Measurements from ENCODE around the gene KCNK10. TPM values are rescaled to one million over a fixed set of nuclear protein-coding genes. Genes with fewer than 3 reads are reported as not detected.
"Not testable (repeated sequence)": the region's sequence is repeated elsewhere in the genome, so short reads cannot be mapped to it uniquely, and the experiment has no call there.

The KCNK10 gene
- polyA plus RNA-seq, 4 donors: 0.22 to 0.30 (median 0.26) TPM

DNA sequence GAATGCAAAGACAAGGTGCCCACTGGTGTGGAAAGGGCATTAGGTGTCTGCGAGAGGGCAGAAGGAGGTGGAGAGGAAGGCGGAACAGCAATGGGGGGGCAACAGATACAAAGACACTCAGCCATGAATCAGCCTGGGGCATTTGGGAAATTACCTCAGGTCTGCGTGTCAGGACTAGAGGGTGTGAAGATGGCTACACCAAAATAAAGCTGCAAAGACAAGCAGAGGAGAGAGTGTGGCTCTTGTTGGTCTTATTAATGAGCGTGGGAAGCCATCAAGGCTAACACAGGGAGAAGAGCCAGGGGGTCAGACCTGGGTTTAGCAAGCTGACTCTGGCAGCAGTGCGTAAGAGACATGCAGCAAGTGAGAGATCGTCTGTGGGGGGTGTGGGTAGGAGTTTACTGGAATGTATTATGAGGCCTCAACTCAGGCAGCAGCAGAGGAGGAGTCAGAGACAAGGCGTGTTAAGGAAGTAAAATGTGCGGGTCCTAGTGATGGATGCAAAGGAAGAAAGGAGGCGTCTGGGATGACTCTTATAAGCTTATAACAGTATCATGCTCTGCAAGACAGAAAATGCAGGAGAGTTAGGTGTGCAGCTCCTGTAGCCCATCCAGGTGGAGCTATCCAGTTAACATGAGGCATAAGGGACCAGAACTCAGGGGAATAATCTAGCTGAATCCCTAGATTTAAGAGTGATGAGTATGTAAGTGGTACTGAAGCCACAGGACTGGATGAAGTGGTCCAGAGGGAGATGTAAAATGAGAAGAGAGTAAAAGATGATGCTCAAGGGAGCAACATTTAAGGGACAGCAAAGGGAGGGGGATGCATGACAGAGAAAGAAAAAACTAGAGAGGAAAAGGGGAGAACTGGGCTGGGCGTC is 50.4 kb downstream of the KCNK10 start:
- no peak for DNase-seq (ENCODE audit: low read depth in 4 of 4, low spot score in 2 of 4)

GRCh38 chr14:88271205-88271604 is 51.9 kb downstream of the KCNK10 start:
- DNase-seq (ENCODE audit: low read depth in 4 of 4, low spot score in 2 of 4): no peak

DNA sequence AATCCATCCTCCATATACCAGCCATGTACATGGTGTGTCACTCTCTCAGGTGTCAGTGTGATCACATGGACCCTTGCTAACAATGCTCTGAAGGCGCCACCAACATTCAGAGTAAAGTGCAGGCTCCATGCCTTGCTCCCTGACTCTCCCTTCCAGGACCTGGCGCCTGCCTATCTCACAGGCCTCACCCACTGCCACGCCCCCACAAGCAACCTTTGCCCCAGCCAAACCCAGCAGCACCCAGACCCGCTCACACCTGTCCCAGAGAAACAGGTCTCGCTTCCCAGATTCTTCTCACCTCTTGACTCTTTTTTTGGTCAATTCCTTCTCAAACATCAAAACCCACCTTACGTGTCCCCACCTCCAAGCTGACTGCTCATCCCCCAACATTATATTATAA is 52.3 kb downstream of the KCNK10 start:
- no peak for DNase-seq (ENCODE audit: low read depth in 4 of 4, low spot score in 2 of 4)

DNA sequence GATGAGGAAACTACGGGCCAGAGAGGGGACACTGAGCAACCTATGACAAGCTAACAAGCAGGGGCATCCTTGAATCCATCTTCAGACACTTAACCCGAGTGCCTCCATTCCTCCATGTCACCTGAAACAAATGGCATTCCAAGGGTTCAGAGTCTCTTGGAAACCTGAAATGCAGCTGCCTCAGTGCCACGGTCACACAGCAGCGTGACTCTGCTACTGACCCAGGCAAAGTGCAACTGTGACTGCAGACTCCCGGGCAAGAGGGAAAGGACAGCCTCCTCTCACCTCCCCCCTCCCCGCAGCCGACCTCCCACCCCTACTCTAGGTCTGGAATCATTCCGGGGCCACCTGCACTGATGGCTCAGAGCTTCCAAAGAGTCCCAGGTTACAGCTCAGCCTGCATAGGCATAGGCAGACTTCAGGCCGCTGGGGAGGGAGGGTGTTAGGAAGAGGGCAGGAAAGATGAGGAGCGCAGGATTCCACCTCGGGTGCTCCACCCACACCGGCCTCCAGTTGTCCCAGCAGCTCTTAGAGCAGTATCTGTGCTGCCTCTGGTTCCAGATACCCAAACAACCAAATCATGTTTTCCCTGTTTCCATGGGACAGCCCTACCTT is 53.2 kb downstream of the KCNK10 start:
- no peak for DNase-seq (ENCODE audit: low read depth in 4 of 4, low spot score in 2 of 4)

DNA sequence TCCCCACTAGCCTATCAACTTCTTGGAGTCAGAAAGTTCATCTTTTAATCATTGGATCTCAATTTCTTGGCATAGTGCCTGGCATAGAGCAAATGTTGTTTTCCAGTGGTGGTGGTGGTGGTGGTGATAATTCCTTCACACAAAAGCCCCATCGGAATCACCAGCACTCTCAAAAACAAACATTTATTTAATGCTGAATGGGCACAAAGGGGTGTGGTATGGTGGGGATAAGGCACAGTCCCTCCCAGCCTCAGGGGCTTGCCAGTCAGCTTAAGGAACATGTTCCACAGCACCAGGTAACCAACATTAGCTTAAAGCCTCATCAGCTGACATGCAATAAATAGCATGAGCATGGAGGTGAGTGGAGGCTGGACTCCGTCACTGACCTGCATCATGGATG is 56.6 kb downstream of the KCNK10 start:
- DNase-seq (ENCODE audit: low read depth in 4 of 4, low spot score in 2 of 4): no peak

GRCh38 chr14:88264116-88264515 is 59.0 kb downstream of the KCNK10 start:
- no peak for DNase-seq (ENCODE audit: low read depth in 4 of 4, low spot score in 2 of 4)

DNA sequence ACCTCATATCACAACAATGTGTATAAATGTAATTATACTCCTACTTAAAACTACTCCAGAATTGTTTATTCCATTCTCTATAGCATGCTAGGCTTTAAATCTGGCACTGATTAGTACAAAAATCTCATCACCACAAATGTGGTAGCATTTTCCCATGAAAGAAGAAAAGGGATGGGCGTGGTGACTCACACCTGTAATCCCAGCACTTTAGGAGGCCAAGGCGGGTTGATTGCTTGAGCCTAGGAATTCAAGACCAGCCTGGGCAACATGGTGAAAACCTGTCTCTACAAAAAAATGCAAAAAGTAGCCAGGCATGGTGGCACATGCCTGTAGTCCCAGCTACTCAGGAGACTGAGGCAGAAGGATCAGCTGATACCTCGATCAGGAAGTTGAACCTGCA is 61.8 kb downstream of the KCNK10 start:
- DNase-seq (ENCODE audit: low read depth in 4 of 4, low spot score in 2 of 4): not testable (repeated sequence)

GRCh38 chr14:88258021-88258420 is 65.0 kb downstream of the KCNK10 start:
- DNase-seq (ENCODE audit: low read depth in 4 of 4, low spot score in 2 of 4): no peak

DNA sequence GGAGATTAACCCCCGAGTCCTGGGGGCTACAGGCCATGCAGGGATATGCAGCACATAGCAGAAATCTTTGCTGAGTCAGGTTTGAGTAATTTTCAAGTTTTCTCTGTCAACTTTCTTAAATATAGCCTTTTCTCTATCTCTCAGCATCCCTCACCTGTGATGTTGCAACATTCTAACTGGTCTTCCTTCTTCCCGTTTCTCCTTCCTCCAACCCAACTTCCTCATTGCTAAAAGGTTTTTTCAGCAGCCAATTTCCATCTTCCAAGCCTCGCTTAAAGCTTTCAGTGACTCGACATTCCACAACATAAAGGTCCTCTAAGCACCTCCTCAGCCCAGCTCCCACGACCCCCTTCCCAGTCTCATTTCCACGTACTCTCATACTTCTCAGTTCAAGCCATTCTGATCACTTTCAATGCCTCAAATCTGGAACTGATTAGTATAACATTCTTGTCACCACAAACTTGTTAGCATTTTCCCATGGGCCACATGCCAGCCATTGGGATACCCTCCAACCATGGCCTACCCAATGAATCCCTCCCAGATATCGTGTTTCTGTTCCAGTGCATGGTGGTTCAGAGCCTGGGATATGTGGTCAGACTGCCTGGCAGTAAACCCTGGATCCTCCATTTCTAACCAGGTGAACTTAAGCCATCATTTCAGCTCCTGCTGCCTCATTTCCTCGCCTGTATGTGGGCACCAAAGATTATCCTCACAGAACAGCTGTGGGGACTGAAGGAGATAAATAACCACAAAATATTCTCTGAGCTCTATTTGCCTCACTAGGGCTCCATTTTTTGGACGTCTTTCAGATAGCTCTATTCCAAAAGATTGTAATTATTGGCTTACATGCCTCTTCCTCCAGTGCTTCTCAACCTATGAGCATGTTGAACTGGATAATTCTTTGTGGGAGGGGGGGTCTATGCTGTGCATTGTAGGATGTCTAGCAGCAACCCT is 65.8 kb downstream of the KCNK10 start:
- no peak for DNase-seq (ENCODE audit: low read depth in 4 of 4, low spot score in 2 of 4)

GRCh38 chr14:88255798-88256197 is 67.3 kb downstream of the KCNK10 start:
- DNase-seq (ENCODE audit: low read depth in 4 of 4, low spot score in 2 of 4): no peak

- no peak for DNase-seq (ENCODE audit: low read depth in 4 of 4, low spot score in 2 of 4)
Observed at GRCh38 chr14:88255196-88255595, 67.9 kb downstream of the KCNK10 start.

DNA sequence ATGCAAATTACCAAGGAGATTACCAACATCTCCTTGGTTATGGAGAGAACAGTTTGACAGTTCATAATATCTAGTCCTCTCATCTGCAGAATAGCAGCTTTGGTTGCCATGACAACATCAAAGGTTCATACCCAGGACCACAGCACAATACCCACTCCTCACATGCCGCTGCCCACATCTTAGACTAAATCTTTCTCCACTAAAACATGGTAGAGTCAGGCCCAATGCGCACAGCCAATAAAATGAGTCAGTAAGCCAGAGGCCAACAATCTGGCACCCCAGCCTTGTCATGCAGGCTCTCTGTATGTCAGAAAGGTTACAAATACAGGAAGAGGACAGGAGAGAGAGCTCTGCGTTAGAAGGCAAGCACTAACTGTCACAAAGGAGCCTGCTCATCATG is 70.6 kb downstream of the KCNK10 start:
- DNase-seq (ENCODE audit: low read depth in 4 of 4, low spot score in 2 of 4): no peak

GRCh38 chr14:88251650-88252049 is 71.4 kb downstream of the KCNK10 start:
- DNase-seq (ENCODE audit: low read depth in 4 of 4, low spot score in 2 of 4): no peak

GRCh38 chr14:88249266-88249665 is 73.8 kb downstream of the KCNK10 start:
- no peak for DNase-seq (ENCODE audit: low read depth in 4 of 4, low spot score in 2 of 4)

DNA sequence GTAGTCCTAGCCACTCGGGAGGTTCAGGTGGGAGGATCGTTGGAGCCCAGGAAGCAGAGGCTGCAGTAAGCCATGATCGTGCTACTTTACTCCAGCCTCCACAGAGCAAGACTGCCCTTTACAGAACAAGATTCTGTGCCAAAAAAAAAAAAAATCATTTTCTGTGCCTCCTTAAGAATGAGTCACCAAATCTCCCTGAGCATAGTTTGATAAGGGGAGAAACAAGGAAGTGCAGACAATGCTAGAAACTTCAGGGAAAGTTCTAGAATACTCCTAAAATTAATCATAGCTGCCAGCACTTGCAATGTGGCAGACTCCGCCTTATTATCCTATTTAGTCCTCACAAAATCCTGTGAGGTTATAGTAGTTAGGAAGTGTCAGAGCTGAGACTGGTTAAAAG is 74.5 kb downstream of the KCNK10 start:
- DNase-seq (ENCODE audit: low read depth in 4 of 4, low spot score in 2 of 4): no peak

DNA sequence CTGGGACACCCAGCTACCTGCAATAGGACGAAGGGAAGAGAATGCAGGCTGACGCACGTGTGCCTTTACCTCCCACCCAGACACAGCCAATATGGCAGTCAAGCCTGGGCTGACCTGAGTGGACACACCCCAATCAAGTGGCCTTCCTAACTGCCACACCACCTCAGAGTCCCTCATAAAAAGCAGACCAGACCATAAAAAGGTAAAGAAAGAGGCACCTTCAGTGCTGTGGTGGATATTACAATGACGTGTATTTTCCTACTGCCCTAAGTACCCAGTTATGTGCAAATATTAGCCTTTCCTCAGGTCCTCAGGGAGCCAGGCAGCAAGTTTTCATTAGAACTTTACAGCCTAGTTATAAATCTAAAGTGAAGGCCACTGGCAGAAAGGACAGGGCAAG is 75.8 kb downstream of the KCNK10 start:
- no peak for DNase-seq (ENCODE audit: low read depth in 4 of 4, low spot score in 2 of 4)

- peak in 2 of 4 donors; percentile 4 to 5 for DNase-seq (ENCODE audit: low read depth in 4 of 4, low spot score in 2 of 4)
Observed at GRCh38 chr14:88245321-88245720, 77.7 kb downstream of the KCNK10 start.

GRCh38 chr14:88243946-88244345 is 79.1 kb downstream of the KCNK10 start:
- no peak for DNase-seq (ENCODE audit: low read depth in 4 of 4, low spot score in 2 of 4)

DNA sequence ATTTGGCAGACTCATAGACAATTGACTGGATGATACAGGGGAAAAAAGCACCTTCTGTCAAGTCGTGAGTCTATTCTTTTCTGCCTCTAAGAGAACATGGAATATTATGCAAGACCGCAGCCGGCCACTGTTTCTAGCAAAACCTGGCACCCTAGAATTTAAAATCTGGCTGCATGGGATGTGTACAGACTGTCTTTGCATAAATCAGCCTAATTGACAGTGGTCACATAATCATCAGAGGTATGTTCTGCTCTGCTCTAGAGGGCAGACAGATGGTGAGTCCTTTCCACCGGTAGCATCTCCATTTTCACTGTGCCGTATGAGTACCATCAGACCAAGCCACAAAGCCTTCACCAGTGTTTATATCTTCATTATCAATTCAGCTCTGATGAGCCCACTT is 80.6 kb downstream of the KCNK10 start:
- no peak for DNase-seq (ENCODE audit: low read depth in 4 of 4, low spot score in 2 of 4)

DNA sequence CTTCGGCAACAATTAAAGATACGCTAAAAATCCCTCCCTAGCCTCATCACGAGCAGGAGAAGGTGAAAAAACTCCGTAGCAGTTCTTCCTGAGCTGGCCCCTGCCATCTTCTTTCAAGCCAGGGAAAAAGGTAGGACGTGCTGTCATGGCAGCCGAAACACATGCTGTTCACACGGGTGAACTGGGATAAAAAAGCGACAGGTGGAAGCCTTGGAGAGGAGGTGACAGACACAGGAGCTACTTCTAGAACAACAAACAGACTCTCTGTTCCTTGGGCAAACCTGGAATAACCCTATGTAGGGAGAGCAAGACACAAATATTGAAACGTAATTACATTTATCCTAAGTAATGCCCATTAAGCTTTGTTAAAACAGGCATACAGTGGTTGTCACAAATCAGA is 81.3 kb downstream of the KCNK10 start:
- no peak for DNase-seq (ENCODE audit: low read depth in 4 of 4, low spot score in 2 of 4)

- DNase-seq (ENCODE audit: low read depth in 4 of 4, low spot score in 2 of 4): no peak
Observed at GRCh38 chr14:88234442-88234841, 88.6 kb downstream of the KCNK10 start.

Measured in left renal cortex interstitium (tissue), 4 donors.